HepG2 (cell line): ENCODE measurements around the gene SSBP4. TPM values are rescaled to one million over a fixed set of nuclear protein-coding genes. Genes with fewer than 3 reads are reported as not detected.

ENCODE experiments used
- ATAC-seq: fragments of 200-7000 bp; cut with Tn5 transposase; 3 replicates; pipeline ENCODE4 v1.9.1; 2020; ENCODE audit warnings: mild to moderate bottlenecking, moderate library complexity
- BruUV-seq: library from RNA; stranded (reverse); fragments of 400-500 nt; replicated peaks from 2 replicates; lab custom pipeline; 2021; lab: Mats Ljungman, UMichigan
- CTCF ChIA-PET: fragments of 300-600 bp; formaldehyde crosslinking; extraction: SDS; loops from one replicate; lab custom pipeline; 2021; ENCODE audit warnings: low total read pairs, inconsistent platforms, low intra/inter-chr PET ratio; lab: Yijun Ruan, JAX
- POLR2A ChIA-PET: fragments of 350-600 bp; sonication (Branson Sonifier 250); formaldehyde crosslinking; loops from one replicate; lab custom pipeline; 2020; ENCODE audit warnings: antibody characterized with exemption, inconsistent platforms; lab: Yijun Ruan, JAX
- DNase-seq: peaks from one replicate; pipeline ENCODE4 v3.0.0-alpha.2; 2015; ENCODE audit warnings: low spot score
- FAIRE-seq: peaks from 3 replicates; lab custom pipeline; 2011; peaks lifted over from hg19 to GRCh38; lab: Jason Lieb, UNC
- H2AFZ ChIP-seq: one replicate; pipeline ENCODE4 v1.6.1; 2011; ENCODE audit warnings: low read length, inconsistent platforms
- H3K27ac ChIP-seq: fragments of 300-600 bp; 3 replicates; pipeline ENCODE4 v1.8.0; 2011; ENCODE audit warnings: mixed run types, mild to moderate bottlenecking, mixed read lengths, low read length, inconsistent platforms; ENCODE audit not compliant: insufficient read depth; ENCODE audit errors: extremely low read length
- H3K27me3 ChIP-seq, 2 experiments: fragments of 200-600 bp in 1 of 2; 2 replicates in 1 of 2; 3 replicates in 1 of 2; pipeline versions ENCODE4 v1.6.0 to v1.8.0; 2011; ENCODE audit warnings: low read length in 2 of 2, mild to moderate bottlenecking in 2 of 2, moderate library complexity in 2 of 2, inconsistent platforms in 1 of 2; ENCODE audit not compliant: insufficient read depth in 2 of 2, control insufficient read depth in 1 of 2
- H3K36me3 ChIP-seq, 2 experiments: fragments of 200-600 bp in 1 of 2; replicated peaks in 1 of 2; 2 replicates in 1 of 2; 3 replicates in 1 of 2; pipeline versions ENCODE4 v1.5.1 to v1.8.0; 2011; ENCODE audit warnings: low read length in 2 of 2, inconsistent platforms in 1 of 2; ENCODE audit not compliant: insufficient read depth in 2 of 2, control insufficient read depth in 1 of 2
- H3K4me1 ChIP-seq: 2 replicates; pipeline ENCODE4 v1.5.1; 2012; ENCODE audit warnings: low read length, inconsistent platforms; ENCODE audit not compliant: insufficient read depth
- H3K4me2 ChIP-seq: 2 replicates; pipeline ENCODE4 v1.6.0; 2011; ENCODE audit warnings: low read depth, low read length, inconsistent platforms
- H3K4me3 ChIP-seq, 3 experiments: fragments of 200-600 bp in 1 of 3; sonication (generic), shearing (Covaris generic) in 1 of 3; replicated peaks in 1 of 3; 2 replicates each; pipeline ENCODE4 v1.5.1; 2011 to 2016; ENCODE audit warnings: low read length in 3 of 3, inconsistent platforms in 2 of 3, low read depth in 2 of 3, mild to moderate bottlenecking in 2 of 3, control low read depth in 1 of 3, mixed read lengths in 1 of 3; ENCODE audit not compliant: insufficient read depth in 1 of 3
- H3K79me2 ChIP-seq: one replicate; pipeline ENCODE4 v1.6.1; 2011; ENCODE audit warnings: low read length, inconsistent platforms; ENCODE audit not compliant: insufficient read depth
- H3K9ac ChIP-seq: 2 replicates; pipeline ENCODE4 v1.6.0; 2011; ENCODE audit warnings: mild to moderate bottlenecking, low read depth, low read length, inconsistent platforms; ENCODE audit not compliant: insufficient read depth
- H3K9me3 ChIP-seq: 2 replicates; pipeline ENCODE4 v1.5.1; 2012; ENCODE audit warnings: mild to moderate bottlenecking, low read length
- H4K20me1 ChIP-seq: 2 replicates; pipeline ENCODE4 v1.6.0; 2011; ENCODE audit warnings: inconsistent platforms, mild to moderate bottlenecking, low read length, moderate library complexity; ENCODE audit not compliant: insufficient read depth
- HDAC1 ChIP-seq: sonication (generic); formaldehyde crosslinking; IDR thresholded peaks from 2 replicates; pipeline ENCODE4 v1.5.1; 2020; ENCODE audit warnings: mild to moderate bottlenecking, missing genetic modification reagents
- HDAC2 ChIP-seq: sonication (generic); formaldehyde crosslinking; IDR thresholded peaks from 2 replicates; pipeline ENCODE4 v1.4.0; 2020; ENCODE audit warnings: missing genetic modification reagents
- RBM22 ChIP-seq: fragments of 200-400 bp; formaldehyde crosslinking; optimal IDR thresholded peaks from 2 replicates; pipeline ENCODE3; 2017; ENCODE audit warnings: mild to moderate bottlenecking, low read length, moderate library complexity
- TRAFD1 ChIP-seq: sonication (generic); formaldehyde crosslinking; IDR thresholded peaks from 2 replicates; pipeline ENCODE4 v1.5.1; 2020; ENCODE audit warnings: missing genetic modification reagents, mild to moderate bottlenecking, borderline replicate concordance
- ZNF275 ChIP-seq: sonication (generic); formaldehyde crosslinking; IDR thresholded peaks from 2 replicates; pipeline ENCODE4 v1.8.0; 2022; ENCODE audit warnings: missing genetic modification reagents, mild to moderate bottlenecking, inconsistent platforms, borderline replicate concordance
- ZNF569 ChIP-seq: sonication (generic); formaldehyde crosslinking; IDR thresholded peaks from 2 replicates; pipeline ENCODE4 v1.5.0; 2020; ENCODE audit warnings: mild to moderate bottlenecking, missing genetic modification reagents, moderate library complexity, borderline replicate concordance
- WGBS: methylation state at CpG from one replicate; pipeline ENCODE4 v1.1.6; 2017; ENCODE audit warnings: low lambda C conversion rate; 5-methylcytosine and 5-hydroxymethylcytosine counted together
- in situ Hi-C: cut with HindIII; loops from 2 replicates; pipeline ENCODE4 v1.10.0; 2017; ENCODE audit warnings: low pct_unique_long_range_greater_than_20kb; ENCODE audit not compliant: extremely low pct_ligation_motif_present
- intact Hi-C: fragments of 100-400 bp; cut with micrococcal nuclease; formaldehyde crosslinking; loops from one replicate; pipeline ENCODE4 v1.10.0; 2022; ENCODE audit not compliant: unreplicated experiment
- polyA plus RNA-seq, 8 experiments: library from polyadenylated mRNA; depleted of rRNA in 3 of 8; stranded (reverse) in 7 of 8; unstranded in 1 of 8; fragments of >200 nt; fragmentation: Illumina TruSeq in 4 of 8; extraction: Trizol in 4 of 8; gene quantifications; 2 replicates each; pipeline versions ENCODE4 v1.2.1 to v1.2.3, GENCODE V29; 2011 to 2016; ENCODE audit warnings: low read depth in 4 of 8, missing spikeins in 1 of 8, mixed read lengths in 1 of 8; ENCODE audit not compliant: insufficient read depth in 1 of 8
- total RNA-seq, 5 experiments: library from RNA; depleted of rRNA; stranded (reverse); fragments of >200 nt; fragmentation: Illumina TruSeq; extraction: Trizol; gene quantifications; 2 replicates each; pipeline ENCODE4 v1.2.3, GENCODE V29; 2016; ENCODE audit warnings: low read depth in 1 of 5

Gene SSBP4
- total and polyA plus RNA-seq, 2 of the 13 experiments (the other 11 are each of a cell fraction or from before 2014, with no cell fraction given), result 20.8 to 39.5 TPM

GRCh38 chr19:18425515-18426415 lies 6.6 kb downstream of the SSBP4 start (continued):
- no peak for TF ChIP-seq TRAFD1 (CRISPR knock-in tag)

- 0 out of 2 replicates have a peak, but pooled peaks cover 2% of the 10 kb centered on the region for H4K20me1 ChIP-seq
- no peak for FAIRE-seq
- no peaks in the 10 kb centered on the region for H3K9me3 ChIP-seq
- WGBS, result 92% methylated on average over 2 of the region's 8 CpGs
- peaks cover 7% of the 10 kb centered on the region for H3K4me1 ChIP-seq
- no peak for TF ChIP-seq HDAC1 (CRISPR knock-in tag)
- no peak for TF ChIP-seq HDAC2
- no peak for TF ChIP-seq ZNF275
- peak; percentile 18 for TF ChIP-seq RBM22
- TF ChIP-seq ZNF569 (CRISPR knock-in tag), result no peak
- in situ Hi-C loops (no loop called here), intact Hi-C loops (no loop called here)
- H2AFZ ChIP-seq, result no peak overlapping the region
- peaks cover 18% of the 10 kb centered on the region for H3K79me2 ChIP-seq
- ChIA-PET CTCF (no interaction called here), POLR2A (no interaction called here)
- H3K27me3 ChIP-seq, result no peaks in the 10 kb centered on the region
- no peak overlapping the region for H3K27ac ChIP-seq
- peaks cover 1 to 3% of the 10 kb centered on the region in 2 experiments; a peak in 1 of 5 replicates for H3K36me3 ChIP-seq
- ATAC-seq, result peak; percentile 11
- no TSS peak for BruUV-seq
- no peak overlapping the region for H3K9ac ChIP-seq
- no peak overlapping the region for H3K4me3 ChIP-seq
- no peak for DNase-seq
- H3K4me2 ChIP-seq, result no peak overlapping the region
Observed at GRCh38 chr19:18426416-18426767, 7.2 kb downstream of the SSBP4 start.
